B cell (primary cell): Measurements from ENCODE around the gene RIN3. TPM values are rescaled to one million over a fixed set of nuclear protein-coding genes. Genes with fewer than 3 reads are reported as not detected.

Source experiments
- ATAC-seq: fragments of 200-7000 bp; cut with Tn5 transposase; one replicate; pipeline ENCODE4 v1.10.0; 2021; ENCODE audit warnings: low read depth, mild to moderate bottlenecking, moderate number of reproducible peaks, moderate library complexity
- CTCF ChIA-PET: fragments of 350-600 bp; sonication (Branson Sonifier 250); formaldehyde crosslinking; loops from one replicate; lab custom pipeline; 2021; ENCODE audit warnings: antibody characterized with exemption, inconsistent platforms; lab: Charles Lee
- POLR2A ChIA-PET: fragments of 350-600 bp; sonication (Branson Sonifier 250); formaldehyde crosslinking; loops from one replicate; lab custom pipeline; 2021; ENCODE audit warnings: antibody characterized with exemption; lab: Charles Lee
- DNase-seq: peaks from one replicate; pipeline ENCODE4 v3.0.0; 2013
- H2AFZ ChIP-seq: 2 replicates; pipeline ENCODE4 v1.6.1; 2012; ENCODE audit warnings: mild to moderate bottlenecking, low read depth, low read length; ENCODE audit not compliant: insufficient read depth, poor library complexity, severe bottlenecking
- H3K27ac ChIP-seq, 2 donors: 1 replicate in 1 of 2; 2 replicates in 1 of 2; pipeline ENCODE4 v1.5.1; 2012 to 2013; ENCODE audit warnings: low read length in 2 of 2, mild to moderate bottlenecking in 2 of 2, moderate library complexity in 1 of 2
- H3K27me3 ChIP-seq, 4 experiments: fragments of 200-600 bp in 1 of 4; sonication (generic) in 1 of 4; replicated peaks in 1 of 4; 1 replicate in 2 of 4; 2 replicates in 2 of 4; pipeline versions ENCODE4 v1.6.1 to v1.7.0; 2013 to 2016; ENCODE audit warnings: low read length in 3 of 4, mild to moderate bottlenecking in 2 of 4, mixed read lengths in 1 of 4, moderate library complexity in 1 of 4; ENCODE audit not compliant: insufficient read depth in 4 of 4, control insufficient read depth in 3 of 4; ENCODE audit errors: control extremely low read depth in 1 of 4
- H3K36me3 ChIP-seq, 2 experiments: replicated peaks in 1 of 2; 1 replicate in 1 of 2; 2 replicates in 1 of 2; pipeline versions ENCODE4 v1.6.1 to v1.7.1; 2013; ENCODE audit warnings: low read length in 1 of 2; ENCODE audit not compliant: insufficient read depth in 2 of 2, control insufficient read depth in 1 of 2; ENCODE audit errors: control extremely low read depth in 1 of 2, extremely low read depth in 1 of 2
- H3K4me1 ChIP-seq, 2 donors: fragments of 200-600 bp in 1 of 2; sonication (generic) in 1 of 2; 1 replicate in 1 of 2; 2 replicates in 1 of 2; pipeline versions ENCODE4 v1.5.1 to v1.6.1; 2013 to 2017; ENCODE audit warnings: low read length in 2 of 2; ENCODE audit not compliant: control insufficient read depth in 2 of 2, insufficient read depth in 2 of 2
- H3K4me2 ChIP-seq: replicated peaks from 2 replicates; pipeline ENCODE3; 2012; ENCODE audit warnings: mild to moderate bottlenecking, low read depth, low read length; ENCODE audit not compliant: poor library complexity, severe bottlenecking
- H3K4me3 ChIP-seq, 5 experiments: fragments of 200-600 bp in 1 of 5; sonication (generic) in 1 of 5; 1 replicate in 3 of 5; 2 replicates in 2 of 5; pipeline versions ENCODE4 v1.5.1 to v1.7.0; 2011 to 2016; ENCODE audit warnings: low read length in 4 of 5, mild to moderate bottlenecking in 4 of 5, low read depth in 2 of 5, control low read depth in 1 of 5, moderate library complexity in 1 of 5; ENCODE audit not compliant: insufficient read depth in 1 of 5; ENCODE audit errors: control extremely low read depth in 1 of 5, extremely low read depth in 1 of 5
- H3K79me2 ChIP-seq: fragments of 200-600 bp; sonication (generic); one replicate; pipeline ENCODE4 v1.6.0; 2016; ENCODE audit warnings: low read length; ENCODE audit not compliant: control insufficient read depth, insufficient read depth
- H3K9ac ChIP-seq: fragments of 200-600 bp; sonication (generic); 2 replicates; pipeline ENCODE4 v1.6.1; 2017; ENCODE audit warnings: mild to moderate bottlenecking, low read length, moderate library complexity
- H3K9me3 ChIP-seq, 3 donors: one replicate each; pipeline versions ENCODE4 v1.6.1 to v1.7.1; 2013; ENCODE audit warnings: low read length in 2 of 3; ENCODE audit not compliant: control insufficient read depth in 2 of 3, insufficient read depth in 1 of 3; ENCODE audit errors: control extremely low read depth in 1 of 3
- H4K20me1 ChIP-seq: 2 replicates; pipeline ENCODE4 v1.6.0; 2012; ENCODE audit warnings: mild to moderate bottlenecking, low read length; ENCODE audit not compliant: insufficient read depth, control insufficient read depth, poor library complexity, severe bottlenecking
- H3K27ac Mint-ChIP-seq: one replicate; pipeline ENCODE4 v1.8.0; 2021; ENCODE audit warnings: mixed read lengths
- H3K27me3 Mint-ChIP-seq: one replicate; pipeline ENCODE4 v1.8.0; 2021; ENCODE audit warnings: mixed read lengths
- H3K4me1 Mint-ChIP-seq: one replicate; pipeline ENCODE4 v1.8.0; 2021; ENCODE audit warnings: mixed read lengths
- H3K4me3 Mint-ChIP-seq: one replicate; pipeline ENCODE4 v1.8.0; 2021; ENCODE audit warnings: mixed read lengths
- H3K9me3 Mint-ChIP-seq: one replicate; pipeline ENCODE4 v1.8.0; 2022; ENCODE audit warnings: mixed read lengths; ENCODE audit not compliant: insufficient read depth
- EZH2 ChIP-seq: IDR thresholded peaks from 2 replicates; pipeline ENCODE4 v1.6.1; 2012; ENCODE audit warnings: borderline replicate concordance, low read depth, mild to moderate bottlenecking, moderate library complexity, low read length; ENCODE audit not compliant: insufficient read depth, poor library complexity, severe bottlenecking
- WGBS: methylation state at CpG from one replicate; pipeline ENCODE4 v1.1.5; 2013; ENCODE audit warnings: missing lambda C conversion rate; ENCODE audit not compliant: insufficient coverage; 5-methylcytosine and 5-hydroxymethylcytosine counted together
- intact Hi-C: fragments of 100-400 bp; cut with micrococcal nuclease; formaldehyde crosslinking; loops from one replicate; pipeline ENCODE4 v1.10.0; 2022
- polyA plus RNA-seq: library from polyadenylated mRNA; depleted of rRNA; stranded (reverse); fragments of >200 nt; gene quantifications from 2 replicates; pipeline ENCODE4 v1.2.3, GENCODE V29; 2012
- total RNA-seq, 2 donors: library from RNA; stranded (reverse); fragments of 120-200 nt in 1 of 2; gene quantifications; 1 replicate in 1 of 2; 2 replicates in 1 of 2; pipeline versions ENCODE4 v1.2.3 to v1.2.4, GENCODE V29; 2013 to 2022
- TF ChIP-seq, protein P1 (sequence below): fragments of 200-600 bp; IDR thresholded peaks from one replicate; pipeline ENCODE4 v1.8.0; 2022; ENCODE audit warnings: antibody characterized with exemption, mild to moderate bottlenecking

Gene RIN3
- total and polyA plus RNA-seq, 2 donors (not counting 1 experiment from before 2014, with no cell fraction given) = 62.1 to 123 TPM

DNA sequence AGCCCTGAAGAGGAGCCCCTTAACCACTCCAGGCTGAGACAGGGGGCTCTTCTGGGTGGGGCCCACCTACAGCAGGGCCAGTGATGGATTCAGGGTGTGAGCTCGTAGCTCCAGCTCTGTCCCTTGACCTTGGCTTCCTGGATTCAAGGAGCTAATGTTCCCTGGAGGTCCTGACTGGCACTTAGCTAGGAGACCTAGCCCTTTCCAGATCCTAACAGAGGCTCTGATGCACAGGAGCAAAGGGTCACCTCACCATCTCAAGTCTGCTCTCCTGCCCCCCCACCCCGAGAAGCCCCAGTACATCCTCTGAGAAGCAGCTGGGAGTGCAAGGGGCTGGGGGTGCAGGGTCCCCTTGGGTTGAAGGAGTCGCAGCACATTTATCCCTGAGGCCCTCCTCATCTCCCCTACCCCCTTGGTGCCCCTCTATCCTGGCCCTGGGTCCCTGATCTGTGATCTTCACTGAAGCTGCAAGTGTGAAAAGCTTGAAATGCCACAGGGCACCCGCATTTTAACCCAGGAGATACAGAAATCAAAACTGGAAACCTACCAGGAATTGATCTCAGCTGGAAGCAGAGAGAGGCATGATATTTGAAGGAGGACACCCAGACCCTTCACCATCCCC, 2.9 kb downstream of the RIN3 start:
- Histone ChIP-seq H2AFZ (no peak overlapping the region), H3K4me2 (peak overlapping the region; percentile 96), H3K27ac (no peak overlapping the region), H4K20me1 (peaks cover 24% of the 10 kb centered on the region), H3K36me3 (no peaks in the 10 kb centered on the region), H3K9ac (no peak overlapping the region), H3K27me3 (peaks cover 0 to 6% (median 0%) of the 10 kb centered on the region in 4 experiments), H3K79me2 (peaks cover 64% of the 10 kb centered on the region), H3K9me3 (peaks cover 0 to 2% (median 0%) of the 10 kb centered on the region in 3 donors), H3K4me1 (peaks cover 33 to 46% of the 10 kb centered on the region in 2 donors), H3K4me3 (no peak overlapping the region)
- Mint-ChIP-seq H3K4me3 (no peak overlapping the region), H3K9me3 (no peaks in the 10 kb centered on the region), H3K4me1 (peaks cover 46% of the 10 kb centered on the region), H3K27ac (peak overlapping the region; percentile 41), H3K27me3 (no peaks in the 10 kb centered on the region)
- ChIA-PET CTCF (interaction anchor here (1.5 kb wide), 2 partner anchors 33 to 73 kb away, joined by 3 read pairs; no protein-coding TSS in a partner anchor), POLR2A (interaction anchor here (0.6 kb wide), 1 partner anchor 76 kb away, joined by 4 read pairs; no protein-coding TSS in a partner anchor)
- ATAC-seq (no peak), DNase-seq (no peak)
- 100% methylated on average over 2 of the region's 4 CpGs for WGBS
- intact Hi-C loops = no loop called here
- TF ChIP-seq, protein P1, sequence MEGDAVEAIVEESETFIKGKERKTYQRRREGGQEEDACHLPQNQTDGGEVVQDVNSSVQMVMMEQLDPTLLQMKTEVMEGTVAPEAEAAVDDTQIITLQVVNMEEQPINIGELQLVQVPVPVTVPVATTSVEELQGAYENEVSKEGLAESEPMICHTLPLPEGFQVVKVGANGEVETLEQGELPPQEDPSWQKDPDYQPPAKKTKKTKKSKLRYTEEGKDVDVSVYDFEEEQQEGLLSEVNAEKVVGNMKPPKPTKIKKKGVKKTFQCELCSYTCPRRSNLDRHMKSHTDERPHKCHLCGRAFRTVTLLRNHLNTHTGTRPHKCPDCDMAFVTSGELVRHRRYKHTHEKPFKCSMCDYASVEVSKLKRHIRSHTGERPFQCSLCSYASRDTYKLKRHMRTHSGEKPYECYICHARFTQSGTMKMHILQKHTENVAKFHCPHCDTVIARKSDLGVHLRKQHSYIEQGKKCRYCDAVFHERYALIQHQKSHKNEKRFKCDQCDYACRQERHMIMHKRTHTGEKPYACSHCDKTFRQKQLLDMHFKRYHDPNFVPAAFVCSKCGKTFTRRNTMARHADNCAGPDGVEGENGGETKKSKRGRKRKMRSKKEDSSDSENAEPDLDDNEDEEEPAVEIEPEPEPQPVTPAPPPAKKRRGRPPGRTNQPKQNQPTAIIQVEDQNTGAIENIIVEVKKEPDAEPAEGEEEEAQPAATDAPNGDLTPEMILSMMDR = no peak
- TF ChIP-seq EZH2 = no peak

- H3K27ac Mint-ChIP-seq = peak overlapping the region; percentile 41
- Histone ChIP-seq H2AFZ (no peak overlapping the region), H4K20me1 (peaks cover 24% of the 10 kb centered on the region), H3K4me2 (no peak overlapping the region), H3K79me2 (peaks cover 65% of the 10 kb centered on the region), H3K27ac (no peak overlapping the region), H3K9ac (no peak overlapping the region), H3K27me3 (peaks cover 0 to 6% (median 0%) of the 10 kb centered on the region in 4 experiments), H3K4me1 (peaks cover 33 to 46% of the 10 kb centered on the region in 2 donors), H3K4me3 (no peak overlapping the region), H3K9me3 (peaks cover 0 to 2% (median 0%) of the 10 kb centered on the region in 3 donors), H3K36me3 (no peaks in the 10 kb centered on the region)
- no peaks in the 10 kb centered on the region for H3K9me3 Mint-ChIP-seq
- TF ChIP-seq, protein P1 = no peak
- TF ChIP-seq EZH2 = no peak
- ATAC-seq = no peak
- ChIA-PET POLR2A (interaction anchor here (0.6 kb wide), 1 partner anchor 76 kb away, joined by 4 read pairs; no protein-coding TSS in a partner anchor), CTCF (interaction anchor here (1.5 kb wide), 2 partner anchors 32 to 72 kb away, joined by 3 read pairs; no protein-coding TSS in a partner anchor)
- peaks cover 47% of the 10 kb centered on the region for H3K4me1 Mint-ChIP-seq
- DNase-seq = no peak
- WGBS = 82% methylated on average over 4 of the region's 5 CpGs
- intact Hi-C loops = no loop called here
- no peaks in the 10 kb centered on the region for H3K27me3 Mint-ChIP-seq
- H3K4me3 Mint-ChIP-seq = no peak overlapping the region
Measured at GRCh38 chr14:92516966-92517506, 3.5 kb downstream of the RIN3 start.
